ENCODE results near the gene MTG1. TPM values are rescaled to one million over a fixed set of nuclear protein-coding genes. Genes with fewer than 3 reads are reported as not detected.
"Not testable (repeated sequence)": the region's sequence is repeated elsewhere in the genome, so short reads cannot be mapped to it uniquely, and the experiment has no call there.

MTG1 gene
- total and polyA plus RNA-seq, 2 experiments from 2014 or later = 45.7 to 68.6 TPM

DNA sequence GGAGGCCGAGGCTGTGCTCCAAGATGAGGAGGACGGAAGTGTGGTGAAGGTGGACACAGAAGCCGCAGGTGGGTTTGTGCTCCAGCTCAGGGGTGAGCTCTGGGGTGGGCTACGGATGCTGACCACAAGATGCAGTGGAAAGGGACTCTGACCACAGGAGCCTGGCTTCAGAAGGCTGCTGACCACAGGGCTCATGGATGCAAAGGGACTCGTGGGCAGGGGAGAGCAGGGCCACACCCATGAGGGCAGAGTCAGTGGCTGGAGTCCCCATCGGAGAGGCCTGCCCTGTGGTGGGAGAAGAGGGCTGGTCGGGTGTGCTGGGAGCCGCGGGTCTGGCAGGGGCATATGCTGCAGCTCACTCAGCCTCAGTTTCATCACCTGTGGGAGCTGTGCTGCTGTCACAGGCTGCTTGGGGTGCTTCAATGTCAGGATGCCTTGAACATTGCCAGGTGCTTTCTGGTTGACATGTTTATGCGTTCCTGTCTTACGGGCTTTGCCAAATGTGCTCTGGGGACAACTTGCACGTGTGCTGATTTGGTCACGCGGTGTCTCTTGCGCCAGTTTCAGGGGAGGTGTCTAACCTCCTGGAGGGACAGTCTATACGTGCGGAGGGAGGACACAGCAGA lies 73.4 kb downstream of the MTG1 start:
- Histone ChIP-seq H3F3A (replicated peaks; ENCODE audit: low read depth) (no peaks in the 10 kb centered on the region), H2AFZ (no peak overlapping the region), H3K4me3 (no peak overlapping the region), H4K20me1 (replicated peaks; ENCODE audit: insufficient read depth) (no peaks in the 10 kb centered on the region), H3K79me2 (replicated peaks; ENCODE audit: insufficient read depth) (no peaks in the 10 kb centered on the region), H3K4me1 (ENCODE audit: insufficient read depth) (no peaks in the 10 kb centered on the region), H3K27ac (ENCODE audit: low read depth) (no peak overlapping the region), H3K27me3 (ENCODE audit: insufficient read depth) (peaks cover 23% of the 10 kb centered on the region), H3K4me2 (no peak overlapping the region), H3K9me2 (ENCODE audit: insufficient read depth) (0 out of 2 replicates have a peak, but pooled peaks cover 4% of the 10 kb centered on the region), H3K36me3 (ENCODE audit: insufficient read depth) (no peaks in the 10 kb centered on the region)
- ATAC-seq = no peak
- peaks cover 13% of the 10 kb centered on the region; the same call in 2 of the 3 replicates for H3K36me3 Mint-ChIP-seq (ENCODE audit: low read depth)
- H3K4me1 Mint-ChIP-seq = no peaks in the 10 kb centered on the region
- H3K27ac Mint-ChIP-seq = no peak overlapping the region
- TF ChIP-seq EZH2 (IDR thresholded peaks at IDR 0.05; ENCODE audit: low read depth, unreplicated experiment) (no peak), ZNF114 (CRISPR knock-in tag; IDR thresholded peaks at IDR 0.05) (no peak), ZNF331 (CRISPR knock-in tag; IDR thresholded peaks at IDR 0.05; ENCODE audit: low read depth) (no peak), CREB1 (CRISPR knock-in tag; IDR thresholded peaks at IDR 0.05; ENCODE audit: low read depth) (no peak), POLR2AphosphoS5 (IDR thresholded peaks at IDR 0.05; ENCODE audit: low read depth) (no peak), NANOG (IDR thresholded peaks at IDR 0.05; ENCODE audit: borderline replicate concordance) (no peak), EZH2phosphoT487 (IDR thresholded peaks at IDR 0.05; ENCODE audit: unreplicated experiment) (no peak), JUNB (IDR thresholded peaks at IDR 0.05; ENCODE audit: unreplicated experiment) (no peak), STAT1 (IDR thresholded peaks at IDR 0.05; ENCODE audit: unreplicated experiment) (no peak)
- TF ChIP-seq, protein P1, sequence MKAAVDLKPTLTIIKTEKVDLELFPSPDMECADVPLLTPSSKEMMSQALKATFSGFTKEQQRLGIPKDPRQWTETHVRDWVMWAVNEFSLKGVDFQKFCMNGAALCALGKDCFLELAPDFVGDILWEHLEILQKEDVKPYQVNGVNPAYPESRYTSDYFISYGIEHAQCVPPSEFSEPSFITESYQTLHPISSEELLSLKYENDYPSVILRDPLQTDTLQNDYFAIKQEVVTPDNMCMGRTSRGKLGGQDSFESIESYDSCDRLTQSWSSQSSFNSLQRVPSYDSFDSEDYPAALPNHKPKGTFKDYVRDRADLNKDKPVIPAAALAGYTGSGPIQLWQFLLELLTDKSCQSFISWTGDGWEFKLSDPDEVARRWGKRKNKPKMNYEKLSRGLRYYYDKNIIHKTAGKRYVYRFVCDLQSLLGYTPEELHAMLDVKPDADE (IDR thresholded peaks at IDR 0.05) = no peak
- TF ChIP-seq, protein P2, sequence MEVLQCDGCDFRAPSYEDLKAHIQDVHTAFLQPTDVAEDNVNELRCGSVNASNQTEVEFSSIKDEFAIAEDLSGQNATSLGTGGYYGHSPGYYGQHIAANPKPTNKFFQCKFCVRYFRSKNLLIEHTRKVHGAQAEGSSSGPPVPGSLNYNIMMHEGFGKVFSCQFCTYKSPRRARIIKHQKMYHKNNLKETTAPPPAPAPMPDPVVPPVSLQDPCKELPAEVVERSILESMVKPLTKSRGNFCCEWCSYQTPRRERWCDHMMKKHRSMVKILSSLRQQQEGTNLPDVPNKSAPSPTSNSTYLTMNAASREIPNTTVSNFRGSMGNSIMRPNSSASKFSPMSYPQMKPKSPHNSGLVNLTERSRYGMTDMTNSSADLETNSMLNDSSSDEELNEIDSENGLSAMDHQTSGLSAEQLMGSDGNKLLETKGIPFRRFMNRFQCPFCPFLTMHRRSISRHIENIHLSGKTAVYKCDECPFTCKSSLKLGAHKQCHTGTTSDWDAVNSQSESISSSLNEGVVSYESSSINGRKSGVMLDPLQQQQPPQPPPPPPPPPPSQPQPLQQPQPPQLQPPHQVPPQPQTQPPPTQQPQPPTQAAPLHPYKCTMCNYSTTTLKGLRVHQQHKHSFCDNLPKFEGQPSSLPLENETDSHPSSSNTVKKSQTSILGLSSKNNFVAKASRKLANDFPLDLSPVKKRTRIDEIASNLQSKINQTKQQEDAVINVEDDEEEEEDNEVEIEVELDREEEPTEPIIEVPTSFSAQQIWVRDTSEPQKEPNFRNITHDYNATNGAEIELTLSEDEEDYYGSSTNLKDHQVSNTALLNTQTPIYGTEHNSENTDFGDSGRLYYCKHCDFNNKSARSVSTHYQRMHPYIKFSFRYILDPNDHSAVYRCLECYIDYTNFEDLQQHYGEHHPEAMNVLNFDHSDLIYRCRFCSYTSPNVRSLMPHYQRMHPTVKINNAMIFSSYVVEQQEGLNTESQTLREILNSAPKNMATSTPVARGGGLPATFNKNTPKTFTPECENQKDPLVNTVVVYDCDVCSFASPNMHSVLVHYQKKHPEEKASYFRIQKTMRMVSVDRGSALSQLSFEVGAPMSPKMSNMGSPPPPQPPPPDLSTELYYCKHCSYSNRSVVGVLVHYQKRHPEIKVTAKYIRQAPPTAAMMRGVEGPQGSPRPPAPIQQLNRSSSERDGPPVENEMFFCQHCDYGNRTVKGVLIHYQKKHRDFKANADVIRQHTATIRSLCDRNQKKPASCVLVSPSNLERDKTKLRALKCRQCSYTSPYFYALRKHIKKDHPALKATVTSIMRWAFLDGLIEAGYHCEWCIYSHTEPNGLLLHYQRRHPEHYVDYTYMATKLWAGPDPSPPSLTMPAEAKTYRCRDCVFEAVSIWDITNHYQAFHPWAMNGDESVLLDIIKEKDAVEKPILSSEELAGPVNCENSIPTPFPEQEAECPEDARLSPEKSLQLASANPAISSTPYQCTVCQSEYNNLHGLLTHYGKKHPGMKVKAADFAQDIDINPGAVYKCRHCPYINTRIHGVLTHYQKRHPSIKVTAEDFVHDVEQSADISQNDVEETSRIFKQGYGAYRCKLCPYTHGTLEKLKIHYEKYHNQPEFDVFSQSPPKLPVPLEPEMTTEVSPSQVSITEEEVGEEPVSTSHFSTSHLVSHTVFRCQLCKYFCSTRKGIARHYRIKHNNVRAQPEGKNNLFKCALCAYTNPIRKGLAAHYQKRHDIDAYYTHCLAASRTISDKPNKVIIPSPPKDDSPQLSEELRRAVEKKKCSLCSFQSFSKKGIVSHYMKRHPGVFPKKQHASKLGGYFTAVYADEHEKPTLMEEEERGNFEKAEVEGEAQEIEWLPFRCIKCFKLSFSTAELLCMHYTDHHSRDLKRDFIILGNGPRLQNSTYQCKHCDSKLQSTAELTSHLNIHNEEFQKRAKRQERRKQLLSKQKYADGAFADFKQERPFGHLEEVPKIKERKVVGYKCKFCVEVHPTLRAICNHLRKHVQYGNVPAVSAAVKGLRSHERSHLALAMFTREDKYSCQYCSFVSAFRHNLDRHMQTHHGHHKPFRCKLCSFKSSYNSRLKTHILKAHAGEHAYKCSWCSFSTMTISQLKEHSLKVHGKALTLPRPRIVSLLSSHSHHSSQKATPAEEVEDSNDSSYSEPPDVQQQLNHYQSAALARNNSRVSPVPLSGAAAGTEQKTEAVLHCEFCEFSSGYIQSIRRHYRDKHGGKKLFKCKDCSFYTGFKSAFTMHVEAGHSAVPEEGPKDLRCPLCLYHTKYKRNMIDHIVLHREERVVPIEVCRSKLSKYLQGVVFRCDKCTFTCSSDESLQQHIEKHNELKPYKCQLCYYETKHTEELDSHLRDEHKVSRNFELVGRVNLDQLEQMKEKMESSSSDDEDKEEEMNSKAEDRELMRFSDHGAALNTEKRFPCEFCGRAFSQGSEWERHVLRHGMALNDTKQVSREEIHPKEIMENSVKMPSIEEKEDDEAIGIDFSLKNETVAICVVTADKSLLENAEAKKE (CRISPR knock-in tag; IDR thresholded peaks at IDR 0.05) = no peak
- H3K9me3 Mint-ChIP-seq = peaks cover 74% of the 10 kb centered on the region
- DNase-seq (ENCODE audit: low spot score) = no peak
- H3K4me3 Mint-ChIP-seq = no peak overlapping the region; the same call in 2 of the 3 replicates
- H3K27me3 Mint-ChIP-seq (ENCODE audit: insufficient read depth, low read depth, poor library complexity) = peaks cover 29% of the 10 kb centered on the region

DNA sequence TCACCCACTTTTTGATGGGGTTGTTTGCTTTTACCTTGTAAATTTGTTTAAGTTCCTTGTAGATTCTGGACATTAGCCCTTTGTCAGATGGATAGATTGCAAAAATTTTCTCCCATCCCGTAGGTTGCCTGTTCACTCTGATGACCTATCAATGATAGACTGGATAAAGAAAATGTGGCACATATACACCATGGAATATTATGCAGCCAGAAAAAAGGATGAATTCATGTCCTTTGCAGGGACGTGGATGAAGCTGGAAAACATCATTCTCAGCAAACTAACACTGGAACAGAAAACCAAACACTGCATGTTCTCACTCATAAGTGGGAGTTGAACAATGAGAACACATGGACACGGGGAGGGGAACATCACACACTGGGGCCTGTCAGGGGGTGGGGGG lies 75.2 kb downstream of the MTG1 start:
- H3K79me2 ChIP-seq (replicated peaks; ENCODE audit: insufficient read depth); H3K4me3 ChIP-seq; H3K36me3 ChIP-seq (ENCODE audit: insufficient read depth); H3K27ac ChIP-seq (ENCODE audit: low read depth); H3K4me1 ChIP-seq (ENCODE audit: insufficient read depth); H3K27ac Mint-ChIP-seq; H2AFZ ChIP-seq; H3K4me1 Mint-ChIP-seq; H3K4me3 Mint-ChIP-seq; H3F3A ChIP-seq (replicated peaks; ENCODE audit: low read depth); ATAC-seq; H3K9me2 ChIP-seq (ENCODE audit: insufficient read depth); H3K4me2 ChIP-seq; H4K20me1 ChIP-seq (replicated peaks; ENCODE audit: insufficient read depth); DNase-seq (ENCODE audit: low spot score): not testable (repeated sequence)
- peaks cover 14% of the 10 kb centered on the region; the same call in 2 of the 3 replicates for H3K36me3 Mint-ChIP-seq (ENCODE audit: low read depth)
- peaks cover 19% of the 10 kb centered on the region for H3K27me3 Mint-ChIP-seq (ENCODE audit: insufficient read depth, low read depth, poor library complexity)
- peaks cover 75% of the 10 kb centered on the region for H3K9me3 Mint-ChIP-seq
- H3K27me3 ChIP-seq (ENCODE audit: insufficient read depth) = peaks cover 15% of the 10 kb centered on the region
